Endothelial cell of umbilical vein (primary cell): ENCODE measurements around the gene LDB3. TPM values are rescaled to one million over a fixed set of nuclear protein-coding genes. Genes with fewer than 3 reads are reported as not detected.

ENCODE experiments used
- BruUV-seq: library from RNA; stranded (reverse); fragments of 400-500 nt; replicated peaks from 2 replicates; lab custom pipeline; 2021; lab: Mats Ljungman, UMichigan
- CTCF ChIA-PET: fragments of 300-600, 350-600 bp; sonication (Branson Sonifier 250); formaldehyde crosslinking; loops from one replicate; lab custom pipeline; 2021; ENCODE audit warnings: antibody characterized with exemption, inconsistent platforms; lab: Charles Lee
- POLR2A ChIA-PET: fragments of 300-600, 350-600 bp; sonication (Branson Sonifier 250); formaldehyde crosslinking; loops from one replicate; lab custom pipeline; 2021; ENCODE audit warnings: antibody characterized with exemption, inconsistent platforms; lab: Charles Lee
- DNase-seq: peaks from one replicate; pipeline ENCODE4 v3.0.0-alpha.2; 2011; ENCODE audit warnings: low read depth, low spot score
- FAIRE-seq: peaks from 2 replicates; lab custom pipeline; 2011; peaks lifted over from hg19 to GRCh38; lab: Jason Lieb, UNC
- H2AFZ ChIP-seq: 2 replicates; pipeline ENCODE4 v1.6.0; 2012; ENCODE audit warnings: low read depth, low read length, control low read depth, inconsistent platforms
- H3K27ac ChIP-seq: 2 replicates; pipeline ENCODE4 v1.5.1; 2011; ENCODE audit warnings: low read depth, mild to moderate bottlenecking, control low read depth, low read length, moderate library complexity; ENCODE audit not compliant: insufficient read depth
- H3K27me3 ChIP-seq, 2 experiments: 2 replicates each; pipeline versions ENCODE4 v1.6.0 to v1.6.1; 2011; ENCODE audit warnings: low read length in 2 of 2, mixed read lengths in 1 of 2; ENCODE audit not compliant: control insufficient read depth in 2 of 2, insufficient read depth in 2 of 2
- H3K36me3 ChIP-seq, 2 experiments: 2 replicates in 1 of 2; 3 replicates in 1 of 2; pipeline ENCODE4 v1.5.1; 2011; ENCODE audit warnings: low read length in 2 of 2, mild to moderate bottlenecking in 1 of 2, moderate library complexity in 1 of 2; ENCODE audit not compliant: control insufficient read depth in 2 of 2, insufficient read depth in 2 of 2; ENCODE audit errors: extremely low read depth in 1 of 2
- H3K4me1 ChIP-seq: 3 replicates; pipeline ENCODE4 v1.5.1; 2011; ENCODE audit warnings: mild to moderate bottlenecking, low read length; ENCODE audit not compliant: control insufficient read depth, insufficient read depth; ENCODE audit errors: extremely low read depth
- H3K4me2 ChIP-seq: 2 replicates; pipeline ENCODE4 v1.6.1; 2011; ENCODE audit warnings: low read length, control low read depth, mixed read lengths; ENCODE audit not compliant: insufficient read depth
- H3K4me3 ChIP-seq, 3 experiments: fragments of 200-600 bp in 1 of 3; sonication (generic), shearing (Covaris generic) in 1 of 3; replicated peaks in 1 of 3; 2 replicates each; pipeline ENCODE4 v1.5.1; 2011 to 2016; ENCODE audit warnings: control low read depth in 3 of 3, low read length in 3 of 3, mild to moderate bottlenecking in 2 of 3, inconsistent platforms in 1 of 3, low read depth in 1 of 3, moderate library complexity in 1 of 3; ENCODE audit not compliant: insufficient read depth in 1 of 3
- H3K79me2 ChIP-seq: 2 replicates; pipeline ENCODE4 v1.6.0; 2012; ENCODE audit warnings: low read length, inconsistent platforms; ENCODE audit not compliant: control insufficient read depth, insufficient read depth
- H3K9ac ChIP-seq: replicated peaks from 2 replicates; pipeline ENCODE3; 2011; ENCODE audit warnings: low read length, control low read depth; ENCODE audit not compliant: insufficient read depth; ENCODE audit errors: extremely low read depth
- H3K9me1 ChIP-seq: replicated peaks from 3 replicates; pipeline ENCODE4 v1.6.0; 2011; ENCODE audit warnings: mild to moderate bottlenecking, low read length; ENCODE audit not compliant: control insufficient read depth, insufficient read depth; ENCODE audit errors: extremely low read depth
- H3K9me3 ChIP-seq: replicated peaks from 2 replicates; pipeline ENCODE4 v1.5.1; 2012; ENCODE audit warnings: low read length, inconsistent platforms; ENCODE audit not compliant: control insufficient read depth, insufficient read depth
- H4K20me1 ChIP-seq: replicated peaks from 2 replicates; pipeline ENCODE3; 2011; ENCODE audit warnings: mild to moderate bottlenecking, low read length; ENCODE audit not compliant: control insufficient read depth, insufficient read depth; ENCODE audit errors: extremely low read depth
- FOS ChIP-seq: IDR thresholded peaks from 2 replicates; pipeline ENCODE4 v1.6.1; 2011; ENCODE audit warnings: mild to moderate bottlenecking, low read length, moderate library complexity, borderline replicate concordance; ENCODE audit not compliant: insufficient read depth
- GATA2 ChIP-seq: IDR thresholded peaks from 2 replicates; pipeline ENCODE4 v1.7.0; 2011; ENCODE audit warnings: low read depth, mild to moderate bottlenecking, moderate library complexity, mixed read lengths, low read length; ENCODE audit not compliant: insufficient read length, insufficient read depth
- MYC ChIP-seq: IDR thresholded peaks from one replicate; pipeline ENCODE4 v1.6.1; 2011; ENCODE audit warnings: mild to moderate bottlenecking, low read depth, low read length
- POLR2AphosphoS5 ChIP-seq: IDR thresholded peaks from 2 replicates; pipeline ENCODE4 v1.6.1; 2012; ENCODE audit warnings: low read depth, mild to moderate bottlenecking, control low read depth, low read length, moderate library complexity; ENCODE audit not compliant: insufficient read depth
- dilution Hi-C: fragments of 300-500 bp; cut with MboI; formaldehyde crosslinking; loops from one replicate; pipeline ENCODE4 v1.15.0; 2019; ENCODE audit warnings: low sequenced_read_pairs; ENCODE audit not compliant: extremely low pct_ligation_motif_present
- intact Hi-C: fragments of 100-400 bp; cut with micrococcal nuclease; formaldehyde crosslinking; loops from one replicate; pipeline ENCODE4 v1.10.0; 2022
- polyA plus RNA-seq, 4 experiments: library from polyadenylated mRNA; depleted of rRNA in 3 of 4; stranded (reverse) in 3 of 4; unstranded in 1 of 4; fragments of >200 nt; gene quantifications; 2 replicates each; pipeline versions ENCODE4 v1.2.1 to v1.2.3, GENCODE V29; 2011 to 2012; ENCODE audit warnings: missing spikeins in 1 of 4
- total RNA-seq: library from RNA; stranded (reverse); gene quantifications from 2 replicates; pipeline ENCODE4 v1.2.3, GENCODE V29; 2021
- TF ChIP-seq, protein P1 (sequence below), 2 donors: IDR thresholded peaks; 1 replicate in 1 of 2; 2 replicates in 1 of 2; pipeline ENCODE4 v1.5.1; 2011; ENCODE audit warnings: low read length in 2 of 2, mild to moderate bottlenecking in 2 of 2, moderate library complexity in 2 of 2, control low read depth in 1 of 2, inconsistent platforms in 1 of 2, low read depth in 1 of 2; ENCODE audit not compliant: insufficient read depth in 1 of 2; ENCODE audit errors: extremely low read depth in 1 of 2
- TF ChIP-seq, protein P2 (sequence below): IDR thresholded peaks from 2 replicates; pipeline ENCODE4 v1.6.1; 2011; ENCODE audit not compliant: insufficient read depth, insufficient read length

Gene LDB3
- total and polyA plus RNA-seq, 2 donors (not counting 3 experiments of a cell fraction or from before 2014, with no cell fraction given): not detected

- no peak overlapping the region for H3K4me3 ChIP-seq
- DNase-seq (no peak), FAIRE-seq (no peak)
- TF ChIP-seq, protein P1, sequence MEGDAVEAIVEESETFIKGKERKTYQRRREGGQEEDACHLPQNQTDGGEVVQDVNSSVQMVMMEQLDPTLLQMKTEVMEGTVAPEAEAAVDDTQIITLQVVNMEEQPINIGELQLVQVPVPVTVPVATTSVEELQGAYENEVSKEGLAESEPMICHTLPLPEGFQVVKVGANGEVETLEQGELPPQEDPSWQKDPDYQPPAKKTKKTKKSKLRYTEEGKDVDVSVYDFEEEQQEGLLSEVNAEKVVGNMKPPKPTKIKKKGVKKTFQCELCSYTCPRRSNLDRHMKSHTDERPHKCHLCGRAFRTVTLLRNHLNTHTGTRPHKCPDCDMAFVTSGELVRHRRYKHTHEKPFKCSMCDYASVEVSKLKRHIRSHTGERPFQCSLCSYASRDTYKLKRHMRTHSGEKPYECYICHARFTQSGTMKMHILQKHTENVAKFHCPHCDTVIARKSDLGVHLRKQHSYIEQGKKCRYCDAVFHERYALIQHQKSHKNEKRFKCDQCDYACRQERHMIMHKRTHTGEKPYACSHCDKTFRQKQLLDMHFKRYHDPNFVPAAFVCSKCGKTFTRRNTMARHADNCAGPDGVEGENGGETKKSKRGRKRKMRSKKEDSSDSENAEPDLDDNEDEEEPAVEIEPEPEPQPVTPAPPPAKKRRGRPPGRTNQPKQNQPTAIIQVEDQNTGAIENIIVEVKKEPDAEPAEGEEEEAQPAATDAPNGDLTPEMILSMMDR (IDR thresholded peaks at IDR 0.05; ENCODE audit: extremely low read depth in 1 of 2, insufficient read depth in 1 of 2, low read depth in 1 of 2, low read length in 2 of 2): no peak
- no peak for TF ChIP-seq GATA2
- TF ChIP-seq FOS: no peak
- no peak for TF ChIP-seq POLR2AphosphoS5
- no peak for TF ChIP-seq MYC
- TF ChIP-seq, protein P2, sequence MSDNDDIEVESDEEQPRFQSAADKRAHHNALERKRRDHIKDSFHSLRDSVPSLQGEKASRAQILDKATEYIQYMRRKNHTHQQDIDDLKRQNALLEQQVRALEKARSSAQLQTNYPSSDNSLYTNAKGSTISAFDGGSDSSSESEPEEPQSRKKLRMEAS: no peak
- intact Hi-C loops (no loop called here), dilution Hi-C loops (no loop called here)
- no peaks in the 10 kb centered on the region for H4K20me1 ChIP-seq
- ChIA-PET POLR2A (no interaction called here), CTCF (interaction anchor here (0.7 kb wide), 1 partner anchor 125 kb away, joined by 3 read pairs; no protein-coding TSS in a partner anchor)
- no peaks in the 10 kb centered on the region for H3K9me1 ChIP-seq
- H3K79me2 ChIP-seq: no peaks in the 10 kb centered on the region
- H3K4me1 ChIP-seq: no peaks in the 10 kb centered on the region
- H3K4me2 ChIP-seq: no peak overlapping the region
- no peaks in the 10 kb centered on the region for H3K9me3 ChIP-seq
- no TSS peak for BruUV-seq
- peaks cover 58 to 72% of the 10 kb centered on the region in 2 experiments for H3K27me3 ChIP-seq
- no peak overlapping the region for H3K27ac ChIP-seq
- H2AFZ ChIP-seq: no peak overlapping the region
- H3K36me3 ChIP-seq: no peaks in the 10 kb centered on the region
- no peak overlapping the region for H3K9ac ChIP-seq
Observed at GRCh38 chr10:86765548-86765947, 97.2 kb downstream of the LDB3 start.
